H1 (cell line): ENCODE measurements around the gene CEACAM16. TPM values are rescaled to one million over a fixed set of nuclear protein-coding genes. Genes with fewer than 3 reads are reported as not detected.

Source experiments
- CTCF ChIA-PET: fragments of 300-600 bp; sonication (Branson Sonifier 250); formaldehyde crosslinking; loops from one replicate; lab custom pipeline; 2021; ENCODE audit not compliant: partially characterized antibody; lab: Charles Lee
- POLR2A ChIA-PET: fragments of 300-600 bp; sonication (Branson Sonifier 250); formaldehyde crosslinking; loops from one replicate; lab custom pipeline; 2021; ENCODE audit warnings: inconsistent platforms; ENCODE audit not compliant: partially characterized antibody; lab: Charles Lee
- DNase-seq, 2 experiments: peaks; one replicate each; pipeline versions ENCODE4 v3.0.0 to v3.0.0-alpha.2; 2010 to 2022; ENCODE audit warnings: low spot score in 2 of 2, low read depth in 1 of 2, mixed read lengths in 1 of 2
- FAIRE-seq: peaks from 2 replicates; lab custom pipeline; 2011; peaks lifted over from hg19 to GRCh38; lab: Jason Lieb, UNC
- H2AFZ ChIP-seq: 2 replicates; pipeline ENCODE4 v1.8.1; 2012; ENCODE audit warnings: low read length, inconsistent platforms
- H2AK5ac ChIP-seq: 2 replicates; pipeline ENCODE4 v1.6.1; 2013; ENCODE audit warnings: low read depth, low read length
- H2BK120ac ChIP-seq: replicated peaks from 2 replicates; pipeline ENCODE3; 2013; ENCODE audit warnings: low read depth, low read length, inconsistent platforms
- H2BK12ac ChIP-seq: 2 replicates; pipeline ENCODE4 v1.6.1; 2013; ENCODE audit warnings: low read depth, low read length
- H2BK15ac ChIP-seq: 2 replicates; pipeline ENCODE4 v1.6.1; 2013; ENCODE audit warnings: low read length
- H2BK20ac ChIP-seq: 2 replicates; pipeline ENCODE4 v1.6.1; 2013; ENCODE audit warnings: low read length
- H2BK5ac ChIP-seq: 2 replicates; pipeline ENCODE4 v1.6.1; 2013; ENCODE audit warnings: low read depth, low read length
- H3K14ac ChIP-seq: 2 replicates; pipeline ENCODE4 v1.6.1; 2013; ENCODE audit warnings: inconsistent platforms; ENCODE audit not compliant: insufficient read length
- H3K18ac ChIP-seq: 2 replicates; pipeline ENCODE4 v1.6.1; 2013; ENCODE audit warnings: low read length; ENCODE audit errors: extremely low read depth
- H3K23ac ChIP-seq: 2 replicates; pipeline ENCODE4 v1.6.1; 2013; ENCODE audit warnings: inconsistent platforms; ENCODE audit not compliant: insufficient read length
- H3K23me2 ChIP-seq: 2 replicates; pipeline ENCODE4 v1.6.1; 2013; ENCODE audit warnings: low read depth, low read length
- H3K27ac ChIP-seq: 2 replicates; pipeline ENCODE4 v1.6.1; 2011; ENCODE audit warnings: low read depth, low read length, inconsistent platforms
- H3K27me3 ChIP-seq, 4 experiments: replicated peaks in 1 of 4; 1 replicate in 1 of 4; 2 replicates in 3 of 4; pipeline versions ENCODE4 v1.6.1 to v1.8.1; 2011 to 2013; ENCODE audit warnings: low read length in 3 of 4, mild to moderate bottlenecking in 3 of 4, inconsistent platforms in 2 of 4, mixed read lengths in 2 of 4, moderate library complexity in 1 of 4; ENCODE audit not compliant: control insufficient read depth in 3 of 4, insufficient read depth in 3 of 4; ENCODE audit errors: extremely low read depth in 1 of 4
- H3K36me3 ChIP-seq, 4 experiments: 2 replicates each; pipeline versions ENCODE4 v1.6.1 to v1.8.1; 2011 to 2013; ENCODE audit warnings: mild to moderate bottlenecking in 4 of 4, low read length in 3 of 4, moderate library complexity in 2 of 4, control low read depth in 1 of 4, inconsistent platforms in 1 of 4; ENCODE audit not compliant: insufficient read depth in 4 of 4, control insufficient read depth in 2 of 4
- H3K4ac ChIP-seq: replicated peaks from 2 replicates; pipeline ENCODE3; 2013; ENCODE audit warnings: low read length, low read depth, mixed read lengths, inconsistent platforms; ENCODE audit not compliant: insufficient read length
- H3K4me1 ChIP-seq, 4 experiments: replicated peaks in 1 of 4; 1 replicate in 1 of 4; 2 replicates in 3 of 4; pipeline versions ENCODE4 v1.6.1 to v1.8.1; 2011 to 2013; ENCODE audit warnings: low read length in 3 of 4, inconsistent platforms in 2 of 4, mixed read lengths in 1 of 4; ENCODE audit not compliant: insufficient read depth in 4 of 4, control insufficient read depth in 3 of 4
- H3K4me2 ChIP-seq, 2 experiments: 2 replicates each; pipeline versions ENCODE4 v1.6.1 to v1.8.1; 2011 to 2013; ENCODE audit warnings: low read depth in 2 of 2, low read length in 2 of 2, control low read depth in 1 of 2, inconsistent platforms in 1 of 2, mild to moderate bottlenecking in 1 of 2; ENCODE audit not compliant: insufficient read depth in 1 of 2
- H3K4me3 ChIP-seq, 4 experiments: fragments of 200-600, 300-600 bp in 1 of 4; sonication (generic), shearing (Covaris generic), sonication (Bioruptor Twin) in 1 of 4; 2 replicates each; pipeline versions ENCODE4 v1.5.1 to v1.8.1; 2011 to 2016; ENCODE audit warnings: low read length in 4 of 4, low read depth in 3 of 4, control low read depth in 2 of 4, inconsistent platforms in 2 of 4, mild to moderate bottlenecking in 2 of 4, mixed read lengths in 1 of 4, moderate library complexity in 1 of 4; ENCODE audit not compliant: insufficient read depth in 2 of 4; ENCODE audit errors: extremely low read depth in 1 of 4
- H3K56ac ChIP-seq: replicated peaks from 2 replicates; pipeline ENCODE3; 2013; ENCODE audit warnings: low read depth, mild to moderate bottlenecking, mixed read lengths, low read length, inconsistent platforms; ENCODE audit not compliant: insufficient read length
- H3K79me1 ChIP-seq: 2 replicates; pipeline ENCODE4 v1.6.1; 2013; ENCODE audit warnings: low read depth, low read length, control low read depth
- H3K79me2 ChIP-seq, 2 experiments: 2 replicates each; pipeline versions ENCODE4 v1.6.1 to v1.8.1; 2012 to 2013; ENCODE audit warnings: low read length in 2 of 2, mild to moderate bottlenecking in 2 of 2, inconsistent platforms in 1 of 2; ENCODE audit not compliant: insufficient read depth in 2 of 2, control insufficient read depth in 1 of 2
- H3K9ac ChIP-seq, 4 experiments: replicated peaks in 1 of 4; 1 replicate in 1 of 4; 2 replicates in 3 of 4; pipeline versions ENCODE4 v1.6.1 to v1.8.1; 2011 to 2013; ENCODE audit warnings: low read depth in 3 of 4, low read length in 3 of 4, control low read depth in 2 of 4, mild to moderate bottlenecking in 2 of 4, moderate library complexity in 2 of 4, inconsistent platforms in 1 of 4; ENCODE audit errors: extremely low read depth in 1 of 4
- H3K9me3 ChIP-seq, 2 experiments: 2 replicates each; pipeline versions ENCODE4 v1.6.1 to v1.8.1; 2012 to 2013; ENCODE audit warnings: mild to moderate bottlenecking in 2 of 2, moderate library complexity in 2 of 2, control low read depth in 1 of 2, inconsistent platforms in 1 of 2, low read depth in 1 of 2, low read length in 1 of 2, mixed read lengths in 1 of 2; ENCODE audit not compliant: insufficient read depth in 2 of 2
- H4K20me1 ChIP-seq, 2 experiments: replicated peaks in 1 of 2; 2 replicates each; pipeline versions ENCODE3 to v1.8.1; 2011 to 2013; ENCODE audit warnings: inconsistent platforms in 2 of 2, low read length in 2 of 2, mild to moderate bottlenecking in 1 of 2; ENCODE audit not compliant: insufficient read depth in 2 of 2, control insufficient read depth in 1 of 2
- H4K5ac ChIP-seq: 2 replicates; pipeline ENCODE4 v1.6.1; 2013; ENCODE audit warnings: low read length, low read depth, mixed read lengths, inconsistent platforms; ENCODE audit not compliant: insufficient read length
- H4K8ac ChIP-seq: 2 replicates; pipeline ENCODE4 v1.8.0; 2013; ENCODE audit warnings: mild to moderate bottlenecking, moderate library complexity, low read length, inconsistent platforms; ENCODE audit not compliant: insufficient read depth; ENCODE audit errors: extremely low read depth
- H4K91ac ChIP-seq: replicated peaks from 2 replicates; pipeline ENCODE3; 2013; ENCODE audit warnings: low read length, mixed read lengths, inconsistent platforms; ENCODE audit not compliant: insufficient read length
- HDAC2 ChIP-seq, 2 experiments: fragments of 300-600 bp in 1 of 2; sonication (generic) in 1 of 2; IDR thresholded peaks; 2 replicates each; pipeline ENCODE4 v1.6.1; 2011 to 2012; ENCODE audit warnings: low read depth in 2 of 2, low read length in 2 of 2, mild to moderate bottlenecking in 2 of 2, moderate library complexity in 2 of 2, borderline replicate concordance in 1 of 2, inconsistent platforms in 1 of 2
- KDM4A ChIP-seq: IDR thresholded peaks from one replicate; pipeline ENCODE4 v1.7.1; 2012; ENCODE audit warnings: low read depth, mild to moderate bottlenecking, moderate library complexity, low read length, inconsistent platforms; ENCODE audit not compliant: severe bottlenecking
- MAFK ChIP-seq: IDR thresholded peaks from 2 replicates; pipeline ENCODE4 v1.6.1; 2012; ENCODE audit warnings: low read depth, mild to moderate bottlenecking, improper control_type of control experiment, low read length
- NANOG ChIP-seq: IDR thresholded peaks from 2 replicates; pipeline ENCODE4 v1.6.1; 2011; ENCODE audit warnings: low read length, low read depth, mild to moderate bottlenecking, inconsistent platforms; ENCODE audit not compliant: insufficient read depth, poor library complexity, severe bottlenecking
- RAD21 ChIP-seq, 2 experiments: IDR thresholded peaks in 1 of 2; conservative IDR thresholded peaks in 1 of 2; 2 replicates each; pipeline ENCODE4 v1.6.1; 2011; ENCODE audit warnings: low read depth in 2 of 2, low read length in 2 of 2, improper control_type of control experiment in 1 of 2, inconsistent platforms in 1 of 2, mild to moderate bottlenecking in 1 of 2, moderate library complexity in 1 of 2
- RBBP5 ChIP-seq: IDR thresholded peaks from 2 replicates; pipeline ENCODE4 v1.7.1; 2012; ENCODE audit warnings: low read depth, mild to moderate bottlenecking, inconsistent platforms, low read length, moderate library complexity, borderline replicate concordance
- RNF2 ChIP-seq: fragments of 200-900, 300-1000 bp; sonication (generic); IDR thresholded peaks from 2 replicates; pipeline ENCODE4 v1.7.1; 2016; ENCODE audit warnings: borderline replicate concordance, low read depth, mild to moderate bottlenecking, antibody characterized with exemption, low read length; ENCODE audit not compliant: poor library complexity, severe bottlenecking; ENCODE audit errors: missing control alignments
- SAP30 ChIP-seq: fragments of 300-600 bp; sonication (generic); IDR thresholded peaks from 2 replicates; pipeline ENCODE4 v1.7.1; 2012; ENCODE audit warnings: low read length, moderate library complexity, mild to moderate bottlenecking, inconsistent platforms; ENCODE audit not compliant: insufficient read depth, insufficient replicate concordance
- SP1 ChIP-seq: IDR thresholded peaks from 2 replicates; pipeline ENCODE4 v1.6.1; 2011; ENCODE audit warnings: low read depth, low read length
- SRF ChIP-seq: IDR thresholded peaks from 2 replicates; pipeline ENCODE4 v1.6.1; 2011; ENCODE audit warnings: mild to moderate bottlenecking, low read depth, low read length, moderate library complexity
- YY1 ChIP-seq: IDR thresholded peaks from 2 replicates; pipeline ENCODE4 v1.6.1; 2011; ENCODE audit warnings: low read depth, mild to moderate bottlenecking, low read length
- whole genome bisulfite sequencing, 2 experiments: shearing (Covaris generic) in 1 of 2; methylation state at CpG; one replicate each; pipeline versions ENCODE4 v1.1.6 to v1.1.7; 2013 to 2015; ENCODE audit warnings: low lambda C conversion rate in 2 of 2, mixed read lengths in 2 of 2, inconsistent platforms in 1 of 2, low coverage in 1 of 2, missing lambda C conversion rate in 1 of 2; ENCODE audit not compliant: insufficient replicate concordance in 2 of 2, insufficient coverage in 1 of 2, insufficient read length in 1 of 2; ENCODE audit errors: extremely low coverage in 1 of 2, missing lambda C conversion rate in 1 of 2; 5-methylcytosine and 5-hydroxymethylcytosine counted together
- polyA plus RNA-seq, 7 experiments: library from polyadenylated mRNA; depleted of rRNA in 3 of 7; stranded (reverse) in 5 of 7; unstranded in 2 of 7; fragments of >200 nt in 5 of 7; fragments of 200-250 nt in 2 of 7; gene quantifications; 1 replicate in 5 of 7; 2 replicates in 1 of 7; 4 replicates in 1 of 7; pipeline versions ENCODE4 v1.2.1 to v1.2.3, GENCODE V29; 2011 to 2013; ENCODE audit warnings: missing spikeins in 2 of 7, mixed read lengths in 2 of 7
- total RNA-seq: library from RNA; stranded (reverse); fragmentation: NEBNext Ultra II Directional; extraction: Animal tissue kit (Norgen Biotek cat#: 25700); gene quantifications from 2 replicates; pipeline ENCODE4 v1.2.1, GENCODE V29; 2021

The CEACAM16 gene
- total and polyA plus RNA-seq, 2 of the 8 experiments (the other 6 are each of a cell fraction or from before 2014, with no cell fraction given), result not detected

DNA sequence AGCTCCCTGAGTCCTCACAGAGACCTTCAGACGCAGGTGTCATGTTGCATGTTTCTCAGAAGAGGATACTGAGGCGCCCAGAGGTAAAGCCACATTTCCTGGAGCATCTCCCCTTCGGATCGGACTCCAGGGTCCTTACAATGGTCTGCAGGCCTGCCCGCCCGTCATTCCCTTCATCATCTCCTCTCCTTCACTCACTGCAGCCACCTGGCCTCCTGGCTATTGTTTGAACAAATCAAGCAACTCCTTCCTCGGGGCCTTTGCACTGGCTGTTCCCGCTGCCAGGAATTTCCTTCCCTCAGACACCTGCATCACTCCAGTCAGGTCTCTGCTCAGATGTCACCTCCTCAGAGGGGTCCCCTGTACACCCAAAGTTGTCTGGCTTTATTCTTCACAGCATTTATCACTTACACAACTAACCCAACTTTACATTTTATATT is 20.3 kb downstream of the CEACAM16 start:
- WGBS, 2 experiments, result 63% methylated on average over 8 of the region's 8 CpGs; no CpG with 5 or more reads in 1 of the 2 experiments
- Histone ChIP-seq H4K5ac (peak overlapping the region; percentile 24), H3K27ac (no peak overlapping the region), H4K91ac (peak overlapping the region; percentile 98), H3K23me2 (no peaks in the 10 kb centered on the region; the same call in 1 of the 2 replicates), H3K4ac (peak overlapping the region; percentile 38), H2BK12ac (peak overlapping the region; percentile 95; the same call in 1 of the 2 replicates), H3K9ac (no peak overlapping the region), H3K4me3 (0 out of 8 replicates have a peak overlapping the region, but pooled peaks of 1 of the 4 experiments have one; percentile 32), H3K56ac (no peak overlapping the region), H2BK20ac (peak overlapping the region; percentile 93; the same call in 1 of the 2 replicates), H3K36me3 (no peaks in the 10 kb centered on the region; a peak in 1 of 8 replicates), H3K27me3 (no peaks in the 10 kb centered on the region), H4K8ac (peak overlapping the region; percentile 93), H2BK15ac (peak overlapping the region; percentile 99), H3K9me3 (peaks cover 8 to 14% of the 10 kb centered on the region in 2 experiments), H2AK5ac (peak overlapping the region; percentile 87), H2AFZ (no peak overlapping the region), H3K23ac (no peak overlapping the region), H3K4me2 (peak overlapping the region; percentile 39 to 64), H3K18ac (peak overlapping the region; percentile 72), H3K4me1 (peaks cover 0 to 12% (median 8%) of the 10 kb centered on the region in 4 experiments; a peak in 6 of 7 replicates), H3K79me2 (no peaks in the 10 kb centered on the region), H4K20me1 (no peaks in the 10 kb centered on the region), H3K79me1 (no peaks in the 10 kb centered on the region), H3K14ac (no peak overlapping the region), H2BK120ac (peak overlapping the region; percentile 93), H2BK5ac (peak overlapping the region; percentile 98)
- FAIRE-seq (no peak), DNase-seq (no peak)
- CTCF ChIA-PET, result interaction anchor here (0.7 to 20.6 kb wide), 5 partner anchors 14 to 573 kb away, joined by 3 to 468 read pairs (median 8); no protein-coding TSS in a partner anchor
- POLR2A ChIA-PET, result interaction anchor here (0.7 to 1.5 kb wide), 5 partner anchors 10 to 186 kb away, joined by 3 to 5 read pairs (median 3); partner anchors contain the start of gene APOE
- no peak for TF ChIP-seq RNF2
- no peak for TF ChIP-seq SRF
- TF ChIP-seq YY1, result no peak
- no peak for TF ChIP-seq SP1
- TF ChIP-seq HDAC2 (IDR thresholded peaks at IDR 0.05; ENCODE audit: borderline replicate concordance in 1 of 2, low read depth in 2 of 2, low read length in 2 of 2), result no peak
- TF ChIP-seq SAP30, result no peak
- no peak for TF ChIP-seq MAFK
- TF ChIP-seq NANOG, result no peak
- TF ChIP-seq RAD21 (IDR thresholded peaks at IDR 0.05 in 1 of 2, conservative IDR thresholded peaks at IDR 0.05 in 1 of 2; ENCODE audit: low read depth in 2 of 2, low read length in 2 of 2), result no peak
- no peak for TF ChIP-seq KDM4A
- TF ChIP-seq RBBP5, result no peak
